HepG2 (cell line): ENCODE measurements around the gene DNMT1. TPM values are rescaled to one million over a fixed set of nuclear protein-coding genes. Genes with fewer than 3 reads are reported as not detected.

Experiments
- FOXK1 ChIP-seq: sonication (generic); formaldehyde crosslinking; IDR thresholded peaks from 2 replicates; pipeline ENCODE4 v1.4.0; 2020; ENCODE audit warnings: low read depth, missing genetic modification reagents, borderline replicate concordance
- GFI1 ChIP-seq: sonication (generic); formaldehyde crosslinking; IDR thresholded peaks from 2 replicates; pipeline ENCODE4 v1.5.0; 2020; ENCODE audit warnings: missing genetic modification reagents, mild to moderate bottlenecking, borderline replicate concordance
- KDM4B ChIP-seq: sonication (generic); formaldehyde crosslinking; IDR thresholded peaks from 2 replicates; pipeline ENCODE4 v1.4.0; 2020; ENCODE audit warnings: missing genetic modification reagents
- MTA3 ChIP-seq: sonication (generic); formaldehyde crosslinking; IDR thresholded peaks from 2 replicates; pipeline ENCODE4 v1.4.0; 2020; ENCODE audit warnings: missing genetic modification reagents
- NCOA2 ChIP-seq: sonication (generic); formaldehyde crosslinking; IDR thresholded peaks from 2 replicates; pipeline ENCODE4 v1.8.0; 2022; ENCODE audit warnings: inconsistent platforms
- NR3C1 ChIP-seq: sonication (generic); formaldehyde crosslinking; IDR thresholded peaks from 2 replicates; pipeline ENCODE4 v1.4.0; 2020; ENCODE audit warnings: missing genetic modification reagents
- RFX1 ChIP-seq: fragments of 450-650 bp; IDR thresholded peaks from 2 replicates; pipeline ENCODE4 v1.6.1; 2017
- RNF2 ChIP-seq: fragments of 450-650 bp; conservative IDR thresholded peaks from 2 replicates; pipeline ENCODE4 v1.6.1; 2016; ENCODE audit warnings: low read depth
- SALL1 ChIP-seq: sonication (generic); formaldehyde crosslinking; IDR thresholded peaks from 2 replicates; pipeline ENCODE4 v1.8.0; 2022; ENCODE audit warnings: mild to moderate bottlenecking, missing genetic modification reagents
- SIN3A ChIP-seq: IDR thresholded peaks from 2 replicates; pipeline ENCODE4 v1.6.1; 2011; ENCODE audit warnings: low read depth, mild to moderate bottlenecking, control low read depth, low read length, borderline replicate concordance
- SOX13 ChIP-seq, 3 experiments: fragments of 450-650 bp in 1 of 3; sonication (generic) in 1 of 3; formaldehyde crosslinking in 1 of 3; IDR thresholded peaks in 2 of 3; conservative IDR thresholded peaks in 1 of 3; 2 replicates each; pipeline versions ENCODE4 v1.5.0 to v1.6.1; 2016 to 2020; ENCODE audit warnings: antibody characterized with exemption in 1 of 3, mild to moderate bottlenecking in 1 of 3, missing compliant biosample characterization in 1 of 3, missing genetic modification reagents in 1 of 3, moderate library complexity in 1 of 3
- ZBTB20 ChIP-seq: sonication (generic); formaldehyde crosslinking; IDR thresholded peaks from 2 replicates; pipeline ENCODE4 v1.8.1; 2023; ENCODE audit warnings: missing genetic modification reagents, low read depth, mild to moderate bottlenecking, borderline replicate concordance
- ZC3H4 ChIP-seq: sonication (generic); formaldehyde crosslinking; IDR thresholded peaks from 2 replicates; pipeline ENCODE4 v1.4.0; 2020; ENCODE audit warnings: missing genetic modification reagents, borderline replicate concordance
- ZNF362 ChIP-seq: sonication (generic); formaldehyde crosslinking; IDR thresholded peaks from 2 replicates; pipeline ENCODE4 v1.4.0; 2020; ENCODE audit warnings: missing genetic modification reagents, mild to moderate bottlenecking, borderline replicate concordance
- ZNF761 ChIP-seq: sonication (generic); formaldehyde crosslinking; conservative IDR thresholded peaks from 2 replicates; pipeline ENCODE4 v1.4.0; 2020; ENCODE audit warnings: mild to moderate bottlenecking, missing genetic modification reagents
- ZNF782 ChIP-seq: sonication (generic); formaldehyde crosslinking; IDR thresholded peaks from 2 replicates; pipeline ENCODE4 v1.4.0; 2020; ENCODE audit warnings: missing genetic modification reagents, mild to moderate bottlenecking, borderline replicate concordance
- ZNF841 ChIP-seq: sonication (generic); formaldehyde crosslinking; IDR thresholded peaks from 2 replicates; pipeline ENCODE4 v1.8.1; 2023; ENCODE audit warnings: missing genetic modification reagents, borderline replicate concordance
- ZZZ3 ChIP-seq: sonication (generic); formaldehyde crosslinking; IDR thresholded peaks from 2 replicates; pipeline ENCODE4 v1.4.0; 2020; ENCODE audit warnings: missing genetic modification reagents, mild to moderate bottlenecking, borderline replicate concordance
- polyA plus RNA-seq, 8 experiments: library from polyadenylated mRNA; depleted of rRNA in 3 of 8; stranded (reverse) in 7 of 8; unstranded in 1 of 8; fragments of >200 nt; fragmentation: Illumina TruSeq in 4 of 8; extraction: Trizol in 4 of 8; gene quantifications; 2 replicates each; pipeline versions ENCODE4 v1.2.1 to v1.2.3, GENCODE V29; 2011 to 2016; ENCODE audit warnings: low read depth in 4 of 8, missing spikeins in 1 of 8, mixed read lengths in 1 of 8; ENCODE audit not compliant: insufficient read depth in 1 of 8
- total RNA-seq, 5 experiments: library from RNA; depleted of rRNA; stranded (reverse); fragments of >200 nt; fragmentation: Illumina TruSeq; extraction: Trizol; gene quantifications; 2 replicates each; pipeline ENCODE4 v1.2.3, GENCODE V29; 2016; ENCODE audit warnings: low read depth in 1 of 5
- TF ChIP-seq, protein P1 (sequence below): IDR thresholded peaks from 2 replicates; pipeline ENCODE4 v1.6.1; 2018; ENCODE audit warnings: missing genetic modification reagents, mild to moderate bottlenecking, missing compliant biosample characterization
- TF ChIP-seq, protein P2 (sequence below): sonication (generic); formaldehyde crosslinking; IDR thresholded peaks from 2 replicates; pipeline ENCODE4 v1.8.0; 2022; ENCODE audit warnings: missing genetic modification reagents, mild to moderate bottlenecking, inconsistent platforms, borderline replicate concordance
- TF ChIP-seq, protein P3 (sequence below): sonication (generic); formaldehyde crosslinking; IDR thresholded peaks from 2 replicates; pipeline ENCODE4 v1.5.0; 2020; ENCODE audit warnings: missing genetic modification reagents, mild to moderate bottlenecking, borderline replicate concordance
- TF ChIP-seq, protein P4 (sequence below): sonication (generic); formaldehyde crosslinking; IDR thresholded peaks from 2 replicates; pipeline ENCODE4 v1.8.1; 2023; ENCODE audit warnings: mild to moderate bottlenecking, inconsistent platforms, moderate library complexity, missing genetic modification reagents, borderline replicate concordance

DNMT1 gene
- total and polyA plus RNA-seq, 2 of the 13 experiments (the other 11 are each of a cell fraction or from before 2014, with no cell fraction given): 31.2 to 91.1 TPM

DNA sequence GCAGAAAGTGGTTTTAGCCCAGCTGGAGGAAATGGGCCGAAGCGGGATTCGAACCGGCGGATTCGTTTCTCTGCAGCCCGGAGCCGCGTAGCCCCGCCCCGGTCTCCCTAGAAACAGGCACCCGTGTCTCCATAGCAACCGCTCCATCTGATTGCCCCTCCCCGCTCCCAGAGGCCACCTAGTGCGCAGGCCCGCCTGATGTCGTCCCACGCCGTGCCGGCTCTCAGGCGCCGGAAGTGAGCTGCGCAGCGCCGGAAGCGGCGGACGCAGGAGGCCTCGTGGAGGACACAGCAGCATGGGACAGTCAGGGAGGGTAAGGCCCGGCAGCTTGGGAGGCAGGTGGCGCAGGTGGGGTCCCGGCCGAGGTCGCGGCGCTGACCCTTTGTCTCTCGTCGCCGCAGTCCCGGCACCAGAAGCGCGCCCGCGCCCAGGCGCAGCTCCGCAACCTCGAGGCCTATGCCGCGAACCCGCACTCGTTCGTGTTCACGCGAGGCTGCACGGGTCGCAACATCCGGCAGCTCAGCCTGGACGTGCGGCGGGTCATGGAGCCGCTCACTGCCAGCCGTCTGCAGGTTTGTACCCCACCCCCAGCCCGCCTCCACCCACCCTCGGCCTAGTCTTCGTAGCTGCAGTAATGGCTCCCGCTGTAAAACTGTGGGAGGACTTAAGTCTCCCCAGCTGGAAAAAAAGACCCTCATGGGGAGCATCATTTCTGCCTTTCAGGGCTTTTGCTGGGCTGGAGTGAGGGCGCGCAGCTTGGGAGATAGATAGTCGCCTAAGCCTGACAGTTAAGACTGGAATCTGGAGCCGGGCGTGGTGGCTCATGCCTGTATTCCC, 88.4 kb downstream of the DNMT1 start, which contains the start of gene PPAN (continued):
- TF ChIP-seq ZBTB20 (CRISPR knock-in tag) (0 out of 2 replicates have a peak, but pooled peaks have one; percentile 31), RNF2 (peak; percentile 96), KDM4B (no peak; the same call in 1 of the 2 replicates), ZNF761 (CRISPR knock-in tag) (peak; percentile 86; the same call in 1 of the 2 replicates), ZZZ3 (CRISPR knock-in tag) (peak; percentile 96), NR3C1 (CRISPR knock-in tag) (no peak), ZNF362 (CRISPR knock-in tag) (peak; percentile 57; the same call in 1 of the 2 replicates), FOXK1 (CRISPR knock-in tag) (peak; percentile 91; the same call in 1 of the 2 replicates), MTA3 (CRISPR knock-in tag) (0 out of 2 replicates have a peak, but pooled peaks have one; percentile 13), GFI1 (CRISPR knock-in tag) (0 out of 2 replicates have a peak, but pooled peaks have one; percentile 21), NCOA2 (CRISPR knock-in tag) (peak; percentile 40; the same call in 1 of the 2 replicates), SIN3A (peak; percentile 93; the same call in 1 of the 2 replicates), SALL1 (CRISPR knock-in tag) (peak; percentile 91), ZNF782 (CRISPR knock-in tag) (0 out of 2 replicates have a peak, but pooled peaks have one; percentile 21), ZNF841 (CRISPR knock-in tag) (no peak), ZC3H4 (0 out of 2 replicates have a peak, but pooled peaks have one; percentile 35), RFX1 (peak; percentile 99), SOX13 (IDR thresholded peaks at IDR 0.05) (no peak; the same call in 1 of the 2 replicates), SOX13 (CRISPR knock-in tag; conservative IDR thresholded peaks at IDR 0.05 in 1 of 2, IDR thresholded peaks at IDR 0.05 in 1 of 2) (peak in 1 of 2 experiments; percentile 38; a peak in 1 of 4 replicates)
- TF ChIP-seq, protein P1, sequence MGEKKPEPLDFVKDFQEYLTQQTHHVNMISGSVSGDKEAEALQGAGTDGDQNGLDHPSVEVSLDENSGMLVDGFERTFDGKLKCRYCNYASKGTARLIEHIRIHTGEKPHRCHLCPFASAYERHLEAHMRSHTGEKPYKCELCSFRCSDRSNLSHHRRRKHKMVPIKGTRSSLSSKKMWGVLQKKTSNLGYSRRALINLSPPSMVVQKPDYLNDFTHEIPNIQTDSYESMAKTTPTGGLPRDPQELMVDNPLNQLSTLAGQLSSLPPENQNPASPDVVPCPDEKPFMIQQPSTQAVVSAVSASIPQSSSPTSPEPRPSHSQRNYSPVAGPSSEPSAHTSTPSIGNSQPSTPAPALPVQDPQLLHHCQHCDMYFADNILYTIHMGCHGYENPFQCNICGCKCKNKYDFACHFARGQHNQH (CRISPR knock-in tag): peak; percentile 23; the same call in 1 of the 2 replicates
- TF ChIP-seq, protein P2, sequence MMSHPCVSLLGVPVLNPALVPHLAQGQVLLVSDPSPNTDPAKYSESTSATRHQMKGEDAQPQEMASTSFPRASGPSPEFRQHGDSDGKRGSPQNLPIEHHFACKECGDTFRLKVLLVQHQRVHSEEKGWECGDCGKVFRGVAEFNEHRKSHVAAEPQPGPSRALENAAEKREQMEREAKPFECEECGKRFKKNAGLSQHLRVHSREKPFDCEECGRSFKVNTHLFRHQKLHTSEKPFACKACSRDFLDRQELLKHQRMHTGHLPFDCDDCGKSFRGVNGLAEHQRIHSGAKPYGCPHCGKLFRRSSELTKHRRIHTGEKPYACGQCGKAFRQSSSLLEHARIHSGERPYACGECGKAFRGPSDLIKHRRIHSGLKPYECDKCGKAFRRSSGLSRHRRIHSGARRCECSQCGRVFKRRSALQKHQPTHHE (CRISPR knock-in tag): no peak
- TF ChIP-seq, protein P3, sequence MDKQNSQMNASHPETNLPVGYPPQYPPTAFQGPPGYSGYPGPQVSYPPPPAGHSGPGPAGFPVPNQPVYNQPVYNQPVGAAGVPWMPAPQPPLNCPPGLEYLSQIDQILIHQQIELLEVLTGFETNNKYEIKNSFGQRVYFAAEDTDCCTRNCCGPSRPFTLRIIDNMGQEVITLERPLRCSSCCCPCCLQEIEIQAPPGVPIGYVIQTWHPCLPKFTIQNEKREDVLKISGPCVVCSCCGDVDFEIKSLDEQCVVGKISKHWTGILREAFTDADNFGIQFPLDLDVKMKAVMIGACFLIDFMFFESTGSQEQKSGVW (CRISPR knock-in tag): no peak
- TF ChIP-seq, protein P4, sequence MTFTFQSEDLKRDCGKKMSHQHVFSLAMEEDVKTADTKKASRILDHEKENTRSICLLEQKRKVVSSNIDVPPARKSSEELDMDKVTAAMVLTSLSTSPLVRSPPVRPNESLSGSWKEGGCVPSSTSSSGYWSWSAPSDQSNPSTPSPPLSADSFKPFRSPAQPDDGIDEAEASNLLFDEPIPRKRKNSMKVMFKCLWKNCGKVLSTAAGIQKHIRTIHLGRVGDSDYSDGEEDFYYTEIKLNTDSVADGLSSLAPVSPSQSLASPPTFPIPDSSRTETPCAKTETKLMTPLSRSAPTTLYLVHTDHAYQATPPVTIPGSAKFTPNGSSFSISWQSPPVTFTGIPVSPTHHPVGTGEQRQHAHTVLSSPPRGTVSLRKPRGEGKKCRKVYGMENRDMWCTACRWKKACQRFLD (CRISPR knock-in tag): 0 out of 2 replicates have a peak, but pooled peaks have one; percentile 46
